Stimulated activated CD4-positive, alpha-beta T cell treated with anti-CD3 and anti-CD28 coated beads, TNF-alpha, amount 100 ng/mL, for 4 hours (primary cell): ENCODE measurements around the gene SMYD3.
"Not testable (repeated sequence)": the region's sequence is repeated elsewhere in the genome, so short reads cannot be mapped to it uniquely, and the experiment has no call there.

Experiments
- DNase-seq, 3 experiments: peaks; one replicate each; pipeline ENCODE4 v3.0.0-alpha.2; 2020; ENCODE audit warnings: low read depth in 3 of 3

The SMYD3 gene

DNA sequence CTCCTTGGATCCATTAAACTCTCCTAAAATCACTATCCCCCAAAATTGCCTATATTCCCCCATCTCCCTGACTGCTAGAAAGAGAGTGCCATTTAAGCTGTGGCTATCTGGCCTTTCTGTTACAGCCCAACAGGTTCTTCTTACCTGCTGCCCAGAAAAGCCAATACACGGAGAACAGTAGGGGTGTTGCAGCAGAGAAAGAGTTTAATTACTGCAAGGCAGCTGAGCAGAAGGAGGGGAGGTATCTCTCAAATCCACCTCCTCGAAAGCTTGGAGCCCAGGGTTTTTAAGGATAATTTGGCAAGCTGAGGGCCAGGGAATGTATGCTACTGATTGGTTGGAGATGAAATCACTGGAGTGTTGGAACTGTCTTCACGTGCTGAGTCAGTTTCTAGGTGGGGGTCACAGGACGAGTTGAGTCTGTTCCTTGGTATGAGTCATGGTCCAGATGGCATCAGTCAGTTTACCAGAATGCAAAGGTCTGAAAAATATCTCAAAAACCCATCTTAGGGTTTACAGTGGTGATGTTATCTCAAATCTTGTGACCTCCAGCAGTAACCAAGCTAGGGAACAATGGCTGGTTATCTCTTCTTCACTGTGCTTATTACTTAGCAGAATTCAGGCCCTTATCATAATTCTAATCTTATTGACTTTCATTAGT lies 89.8 kb downstream of the SMYD3 start:
- no peak for DNase-seq

DNA sequence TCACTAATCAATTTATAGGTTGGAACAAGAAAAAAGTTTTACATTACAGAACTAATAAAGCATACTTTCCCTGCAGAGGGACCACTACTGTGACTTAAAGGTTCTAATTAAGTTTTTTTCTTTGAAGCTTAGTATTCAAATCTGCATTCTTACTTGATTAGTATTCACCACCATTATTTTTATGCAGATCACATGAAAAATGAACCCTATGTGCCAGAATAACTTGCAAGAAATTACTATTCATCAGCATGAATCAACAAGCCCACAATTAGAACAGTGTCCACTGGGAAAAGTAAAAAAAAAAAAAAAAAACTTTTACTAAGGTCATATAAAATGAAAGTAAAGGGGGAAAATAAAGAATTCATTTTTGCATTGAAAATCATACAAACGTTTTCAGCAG lies 90.8 kb downstream of the SMYD3 start:
- DNase-seq = no peak

DNA sequence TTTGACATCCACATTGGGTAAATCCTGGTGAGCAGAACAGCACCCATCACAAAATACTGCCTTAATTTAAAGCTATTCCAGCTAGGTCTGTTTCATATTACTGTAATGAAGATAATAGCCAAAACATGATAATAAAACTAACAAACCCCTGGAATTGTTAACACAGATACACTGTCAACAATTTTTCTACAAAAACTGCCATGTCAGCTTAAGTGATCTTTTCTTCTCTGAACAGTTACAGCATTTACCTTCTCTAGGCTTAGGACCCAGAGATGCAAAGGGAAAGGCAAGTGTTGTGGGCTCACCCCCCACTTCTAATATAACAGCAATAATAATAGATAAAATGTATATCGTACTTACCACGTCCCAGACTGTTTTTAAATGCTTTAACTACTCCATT lies 92.1 kb downstream of the SMYD3 start:
- no peak for DNase-seq

DNA sequence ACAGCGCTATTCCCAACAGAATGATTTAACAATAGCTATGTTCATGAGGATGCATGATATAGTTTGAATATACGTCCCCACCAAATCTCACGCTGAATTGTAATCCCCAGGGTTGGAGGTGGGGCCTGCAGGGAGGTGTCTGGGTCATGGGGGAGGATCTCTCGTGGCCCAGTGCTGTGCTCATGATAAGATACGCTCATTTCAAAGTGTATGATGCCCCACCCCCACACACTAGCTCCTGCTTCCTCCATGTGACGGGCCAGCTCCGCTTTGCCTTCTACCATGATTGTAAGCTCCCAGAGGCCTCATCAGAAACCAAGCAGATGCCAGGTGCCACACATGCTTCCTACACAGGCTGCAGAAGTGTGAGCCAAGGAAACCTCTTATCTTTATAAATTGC lies 93.6 kb downstream of the SMYD3 start:
- no peak for DNase-seq

DNA sequence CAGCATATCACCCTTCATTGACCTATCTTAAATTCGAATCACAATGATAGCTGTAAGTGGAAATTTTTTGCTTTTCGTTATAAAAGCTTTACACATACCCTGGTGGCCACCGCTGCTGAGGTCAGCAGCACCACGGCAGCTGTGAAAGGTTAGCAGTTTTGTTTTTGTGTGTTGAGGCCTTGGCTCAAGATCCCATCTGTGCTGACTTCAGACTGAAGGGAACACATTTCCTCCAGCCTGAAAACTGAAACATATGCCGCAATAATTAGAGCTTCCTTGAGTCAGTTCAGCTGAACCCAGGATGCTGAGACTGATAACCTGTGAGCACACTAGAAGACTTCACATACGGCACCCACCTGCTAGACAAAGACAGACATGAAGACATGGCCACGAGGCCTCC lies 103.0 kb downstream of the SMYD3 start:
- DNase-seq = no peak

DNA sequence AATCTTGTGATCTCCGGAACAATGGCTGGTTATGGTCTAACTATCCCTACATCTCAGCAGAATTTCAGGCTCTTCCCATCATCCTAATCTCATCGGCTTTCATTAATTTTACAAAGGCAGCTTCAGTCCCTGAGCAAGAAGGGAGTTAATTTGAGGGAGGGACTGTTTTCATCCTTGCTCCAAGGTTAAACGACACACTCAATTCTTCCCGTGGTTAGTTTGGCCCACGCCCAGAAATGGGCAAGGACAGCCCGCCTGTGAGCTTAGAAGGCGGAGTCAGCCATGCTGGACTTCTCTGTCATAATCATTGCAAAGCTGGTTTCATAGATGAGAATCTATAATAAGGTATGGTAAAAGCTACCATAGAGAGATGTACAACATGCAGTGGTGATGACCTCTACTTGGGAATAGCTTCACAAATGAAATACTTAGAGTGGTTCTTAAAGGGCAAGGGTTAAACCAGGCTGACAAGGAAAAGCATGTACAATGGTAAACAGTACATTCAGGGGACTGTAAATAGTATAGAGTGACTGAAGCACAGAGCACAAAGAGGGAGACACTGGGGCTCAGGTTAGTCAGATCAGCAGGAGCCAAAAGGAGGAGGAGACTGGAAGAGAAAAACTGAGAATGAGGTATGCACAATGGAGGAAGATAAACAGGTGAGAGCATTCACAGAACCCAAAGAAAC lies 108.8 kb downstream of the SMYD3 start:
- no peak for DNase-seq

DNA sequence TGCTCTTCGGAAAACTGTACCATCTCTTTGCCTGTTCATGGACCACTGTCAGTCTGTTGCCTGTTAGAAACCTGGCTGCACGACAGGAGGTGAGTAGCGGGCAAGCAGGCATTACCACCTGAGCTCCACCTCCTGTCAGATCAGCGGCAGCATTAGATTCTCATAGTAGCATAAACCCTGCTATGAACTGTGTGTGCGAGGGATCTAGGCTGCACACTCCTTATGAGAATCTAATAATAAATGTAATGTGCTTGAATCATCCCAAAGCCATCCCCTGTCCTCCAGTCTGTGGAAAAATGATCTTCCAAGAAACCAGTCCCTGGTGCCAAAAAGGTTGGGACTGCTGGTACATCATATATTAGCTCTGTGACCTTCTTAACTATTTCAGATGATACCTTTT lies 110.0 kb downstream of the SMYD3 start:
- DNase-seq = no peak

DNA sequence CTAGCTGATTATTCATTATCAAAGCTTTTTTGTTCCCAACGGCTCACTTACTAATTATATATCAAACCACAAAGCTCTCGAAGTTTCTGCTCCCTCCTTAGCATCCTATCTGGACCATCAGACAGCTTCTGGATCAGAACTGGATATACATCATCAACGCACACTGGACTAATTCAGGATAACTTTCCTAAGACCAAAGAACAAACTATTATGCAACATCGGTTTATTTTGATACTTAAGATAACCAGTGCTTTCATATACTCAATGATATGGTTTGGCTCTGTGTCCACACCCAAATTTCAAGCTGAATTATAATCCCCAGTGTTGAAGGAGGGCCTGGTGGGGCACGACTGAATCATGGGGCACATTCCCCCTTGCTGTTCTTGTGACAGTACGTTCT lies 110.8 kb downstream of the SMYD3 start:
- DNase-seq = no peak

DNA sequence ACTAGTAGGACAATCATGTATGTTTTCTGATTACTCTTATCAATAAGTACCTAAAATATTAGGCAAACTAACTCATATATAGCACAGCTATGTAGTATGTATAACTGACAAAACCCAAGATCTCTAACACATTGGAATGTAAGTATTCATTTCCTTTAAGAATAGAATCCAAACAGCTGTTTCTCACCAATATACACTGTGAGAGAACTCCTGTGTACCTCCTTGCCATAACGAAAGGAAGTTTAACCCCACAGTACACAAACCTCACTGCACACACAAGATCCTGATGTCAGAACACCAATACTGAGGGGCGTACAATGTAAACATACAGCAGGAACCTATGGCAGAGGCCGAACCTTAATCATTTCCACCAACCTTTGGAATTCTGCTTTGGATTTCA lies 113.0 kb downstream of the SMYD3 start:
- no peak for DNase-seq

DNA sequence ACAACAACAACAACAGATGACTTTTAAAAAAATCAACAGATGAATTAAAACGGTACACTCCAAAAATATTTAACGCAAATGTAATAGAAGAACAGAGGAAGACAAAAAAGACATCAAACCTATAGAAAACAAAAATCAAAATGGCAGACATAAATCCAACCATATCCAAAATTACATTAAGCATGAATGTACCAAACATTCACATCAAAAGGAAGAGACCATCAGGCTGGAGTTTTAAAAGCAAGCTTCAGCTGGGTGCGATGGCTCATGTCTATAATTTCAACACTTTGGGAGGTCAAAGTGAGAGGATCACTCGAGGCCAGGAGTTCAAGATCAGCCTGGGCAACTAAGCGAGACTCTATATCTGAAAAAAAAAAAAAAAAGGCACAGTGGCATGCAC lies 116.2 kb downstream of the SMYD3 start:
- no peak for DNase-seq

DNA sequence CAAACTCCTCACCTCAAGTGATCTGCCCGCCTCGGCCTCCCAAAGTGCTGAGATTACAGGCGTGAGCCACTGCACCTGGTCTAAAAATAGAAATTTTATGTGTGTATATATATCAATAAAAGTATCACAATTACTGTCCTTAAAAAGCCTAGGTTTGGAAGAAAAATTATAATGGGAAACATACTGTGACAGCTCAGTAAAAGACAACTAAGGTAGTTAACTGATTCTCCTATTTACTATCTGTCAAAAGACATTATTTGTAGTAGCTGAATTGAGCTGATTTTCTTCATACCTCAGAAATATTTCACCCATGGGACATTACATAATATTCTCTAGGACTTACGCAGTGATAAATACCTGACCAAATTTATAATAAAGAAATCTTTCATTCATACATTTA lies 122.5 kb downstream of the SMYD3 start:
- no peak for DNase-seq

DNA sequence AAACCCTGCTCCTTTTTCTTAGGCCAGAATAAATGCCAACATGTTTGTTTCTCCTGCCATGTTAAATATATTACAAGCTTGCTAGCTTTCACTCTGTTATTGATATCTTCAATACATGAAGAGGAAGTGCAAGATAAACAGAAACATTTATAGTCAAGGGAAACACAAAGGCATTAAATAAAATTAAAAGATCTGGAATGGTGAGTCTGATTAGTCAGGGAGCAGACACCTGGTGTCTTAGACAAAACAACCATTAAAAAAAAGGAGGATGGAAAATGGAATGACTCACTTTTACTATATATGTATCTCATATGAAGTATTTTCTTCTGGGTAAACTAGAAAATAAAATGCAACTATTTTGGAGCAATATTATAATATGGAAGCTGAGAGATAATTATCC lies 123.3 kb downstream of the SMYD3 start:
- DNase-seq = no peak

DNA sequence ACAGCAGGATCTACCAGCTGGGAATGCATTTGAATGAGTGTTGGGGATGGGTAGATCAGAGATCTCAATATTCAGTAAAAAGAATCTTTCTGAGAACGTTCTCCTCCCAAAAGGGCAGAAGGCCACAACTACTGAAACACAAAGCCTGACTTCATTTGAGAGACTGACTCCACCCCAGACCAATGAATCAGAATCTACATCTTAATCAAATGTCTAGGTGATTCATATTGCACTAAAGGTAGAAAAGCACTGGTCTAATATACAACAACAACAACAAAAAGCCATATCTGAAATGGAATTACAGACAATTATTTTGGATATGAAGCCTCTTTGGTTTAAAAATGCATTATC lies 123.9 kb downstream of the SMYD3 start:
- no peak for DNase-seq

DNA sequence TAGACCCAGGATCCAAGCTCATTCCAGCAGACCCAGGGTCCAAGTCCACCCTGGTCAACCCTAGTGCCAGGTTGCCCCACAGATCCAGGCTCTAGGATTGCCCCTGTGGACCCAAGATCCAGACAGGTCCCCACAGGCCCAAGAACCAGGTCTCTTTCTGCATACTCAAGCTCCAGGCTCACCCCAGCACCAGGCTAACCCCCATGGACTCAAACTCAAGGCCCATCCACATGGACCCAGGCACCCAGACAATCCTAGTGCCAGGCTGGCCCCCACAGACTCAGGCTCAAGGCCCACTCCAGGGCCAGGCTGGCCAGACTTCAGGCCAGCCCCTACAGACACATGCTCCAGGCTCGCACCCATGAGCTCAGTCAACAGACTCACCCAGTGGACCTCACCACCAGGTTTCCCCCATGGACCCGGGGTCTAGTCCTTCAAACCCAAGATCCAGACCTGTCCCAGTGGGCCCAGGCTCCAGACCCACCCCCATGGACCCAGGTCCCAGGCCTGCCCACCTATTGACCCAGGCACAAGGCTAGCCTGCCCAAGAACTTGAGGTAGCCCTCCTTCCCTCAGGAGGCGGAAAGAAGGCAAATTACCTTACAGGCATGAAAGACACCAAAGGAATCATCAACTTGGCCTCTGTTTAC lies 124.4 kb downstream of the SMYD3 start:
- no peak for DNase-seq

DNA sequence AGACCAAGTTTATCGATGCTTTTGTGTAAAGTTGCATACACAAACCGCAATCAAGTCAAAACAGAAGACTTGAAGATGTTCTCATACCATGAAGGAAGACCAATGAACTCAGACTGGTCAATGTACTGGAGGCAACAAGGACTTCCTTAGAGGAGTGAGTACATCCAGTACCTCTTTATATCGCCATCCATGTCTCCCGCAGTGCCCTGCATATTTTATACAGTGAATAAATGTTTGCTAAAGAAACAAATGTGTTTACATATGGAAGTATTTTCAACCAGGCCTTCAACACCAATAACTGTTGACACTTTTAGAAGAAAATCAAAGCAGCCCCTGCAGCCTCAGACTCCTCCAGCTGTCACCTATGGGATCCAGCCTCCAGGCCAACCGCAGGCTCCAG lies 125.6 kb downstream of the SMYD3 start:
- no peak for DNase-seq

DNA sequence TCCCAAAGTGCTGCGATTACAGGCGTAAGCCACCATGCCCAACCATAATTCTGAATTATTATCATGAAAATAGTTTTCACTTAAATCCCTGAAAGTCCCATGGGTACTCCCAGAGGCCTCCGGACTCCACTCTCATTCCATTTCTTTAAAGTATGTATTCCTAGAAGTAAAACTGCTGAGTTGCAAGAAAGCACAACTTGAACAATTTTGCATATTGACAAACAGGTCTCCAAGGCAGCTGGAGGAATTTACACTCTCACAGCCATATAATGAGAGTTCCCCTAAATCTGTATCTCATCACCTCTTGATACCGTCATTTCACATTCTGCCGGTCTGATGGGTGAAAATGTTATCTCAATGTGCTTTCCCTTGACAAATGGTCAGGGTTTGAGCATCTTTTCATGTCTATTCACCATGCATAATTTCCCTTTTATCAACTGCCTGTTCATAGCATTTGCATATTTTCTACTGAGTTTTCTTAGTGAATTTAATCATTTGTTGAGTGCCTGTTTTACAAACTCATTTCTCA lies 129.4 kb downstream of the SMYD3 start:
- no peak for DNase-seq

DNA sequence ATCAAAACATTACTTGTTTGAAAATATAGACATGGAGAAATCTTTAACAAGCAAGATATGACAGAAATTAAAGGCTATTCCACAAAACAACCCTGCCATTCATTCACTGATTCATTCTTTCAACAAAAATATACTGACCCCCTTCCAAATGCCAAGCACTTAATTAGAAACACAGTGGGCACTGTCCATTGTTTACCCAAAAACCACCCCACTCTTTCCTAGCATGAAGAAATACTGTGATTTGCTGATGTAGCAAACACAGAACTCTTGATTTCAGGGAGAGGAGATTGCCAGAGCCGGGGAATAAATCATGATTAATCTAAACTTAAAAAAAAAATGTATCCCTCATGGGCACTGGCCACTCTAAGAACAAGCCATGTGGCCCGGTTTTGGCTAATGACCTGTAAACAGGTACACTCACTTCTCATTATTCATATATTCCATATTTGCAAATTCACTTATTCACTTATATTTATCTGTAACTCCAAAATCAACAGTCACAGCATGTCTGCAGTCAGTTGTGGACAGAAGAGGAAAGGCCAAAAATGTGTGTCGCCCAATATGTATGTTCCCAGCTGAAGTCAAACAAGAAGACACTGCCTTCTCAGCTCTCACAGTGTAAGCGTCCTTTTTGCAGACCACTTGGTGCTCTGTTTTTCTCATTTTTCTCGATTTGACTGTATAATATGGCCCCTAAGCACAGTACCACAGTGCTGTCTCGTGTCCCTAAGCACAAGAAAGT lies 133.1 kb downstream of the SMYD3 start:
- DNase-seq = no peak

DNA sequence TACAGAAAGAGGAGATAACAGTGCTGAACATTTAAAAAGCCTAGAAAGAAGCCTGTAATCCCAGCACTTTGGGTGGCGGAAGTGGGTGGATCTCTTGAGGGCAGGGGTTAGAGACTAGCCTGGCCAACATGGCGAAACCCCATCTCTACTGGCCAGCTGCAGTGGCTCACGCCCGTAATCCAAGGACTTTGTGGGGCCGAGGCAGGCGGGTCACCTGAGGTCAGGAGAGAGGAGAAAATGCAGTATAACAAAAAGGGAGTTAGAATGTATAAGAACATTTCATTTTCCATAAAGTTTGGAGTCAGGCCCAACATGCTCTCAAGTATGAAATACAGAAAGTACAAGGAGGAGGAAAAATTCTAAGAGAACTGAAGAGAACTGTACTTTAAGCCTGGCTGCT lies 134.5 kb downstream of the SMYD3 start:
- DNase-seq = no peak

DNA sequence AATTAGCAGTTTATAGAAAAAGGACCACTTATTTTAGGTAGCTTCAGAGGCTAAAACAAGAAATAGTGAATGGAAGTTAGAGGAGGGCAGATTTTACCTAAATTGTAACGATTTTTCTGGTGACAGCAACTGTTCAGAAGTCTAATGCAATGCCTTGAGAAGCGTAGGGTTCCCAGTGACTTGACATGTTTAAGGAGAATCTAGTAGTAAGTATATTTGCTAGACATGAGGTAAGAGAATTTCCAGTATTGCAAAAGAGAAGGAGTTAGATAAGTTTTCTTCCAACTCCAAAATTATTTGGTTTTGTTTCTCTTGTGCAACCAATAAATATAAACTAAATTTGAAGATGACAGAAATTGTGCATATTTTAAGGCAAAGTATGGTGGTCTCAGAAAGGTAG lies 140.0 kb downstream of the SMYD3 start:
- no peak for DNase-seq

DNA sequence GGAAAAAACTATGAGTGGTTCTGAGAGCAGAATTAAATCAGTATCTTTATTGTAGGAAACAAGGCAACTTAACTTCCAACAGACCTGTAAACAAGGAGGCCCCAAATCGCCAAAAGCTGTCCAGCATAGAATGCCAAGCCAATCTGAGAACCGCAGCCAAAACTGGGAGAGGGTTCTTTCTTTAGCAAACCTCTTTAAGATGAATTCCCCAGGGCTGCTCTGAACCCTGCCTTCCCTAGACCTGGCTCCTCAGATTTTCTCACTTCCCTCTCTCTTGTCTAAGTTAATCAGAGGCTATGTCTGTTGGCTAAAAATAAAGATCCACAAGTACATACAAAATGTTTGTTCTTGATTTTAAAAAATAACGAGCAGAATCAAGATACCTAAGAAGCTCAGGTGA lies 141.4 kb downstream of the SMYD3 start:
- no peak for DNase-seq

DNA sequence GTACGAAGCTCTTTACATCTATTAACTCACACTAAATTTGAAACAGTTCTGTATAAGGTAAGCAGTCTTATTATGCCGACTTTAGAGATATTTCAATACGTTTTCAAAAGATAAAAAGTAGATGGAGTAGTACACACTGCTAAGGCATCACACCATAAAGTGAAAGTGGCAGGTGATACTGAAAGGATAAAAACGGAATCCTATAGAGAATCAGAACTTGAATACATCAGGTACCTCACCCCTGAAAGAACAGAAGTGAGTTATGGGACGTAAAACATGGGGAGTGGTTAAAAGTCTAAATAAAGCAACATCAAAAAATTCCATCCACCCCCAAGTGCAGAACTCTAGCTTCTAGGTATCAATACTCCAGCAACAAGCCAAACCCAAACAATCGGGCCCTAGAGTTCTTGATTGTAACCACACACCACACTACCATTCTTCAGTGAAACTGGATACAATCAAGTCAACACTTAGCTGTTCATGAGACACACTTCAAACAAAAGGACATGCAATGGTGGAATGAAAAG lies 142.6 kb downstream of the SMYD3 start:
- no peak for DNase-seq

DNA sequence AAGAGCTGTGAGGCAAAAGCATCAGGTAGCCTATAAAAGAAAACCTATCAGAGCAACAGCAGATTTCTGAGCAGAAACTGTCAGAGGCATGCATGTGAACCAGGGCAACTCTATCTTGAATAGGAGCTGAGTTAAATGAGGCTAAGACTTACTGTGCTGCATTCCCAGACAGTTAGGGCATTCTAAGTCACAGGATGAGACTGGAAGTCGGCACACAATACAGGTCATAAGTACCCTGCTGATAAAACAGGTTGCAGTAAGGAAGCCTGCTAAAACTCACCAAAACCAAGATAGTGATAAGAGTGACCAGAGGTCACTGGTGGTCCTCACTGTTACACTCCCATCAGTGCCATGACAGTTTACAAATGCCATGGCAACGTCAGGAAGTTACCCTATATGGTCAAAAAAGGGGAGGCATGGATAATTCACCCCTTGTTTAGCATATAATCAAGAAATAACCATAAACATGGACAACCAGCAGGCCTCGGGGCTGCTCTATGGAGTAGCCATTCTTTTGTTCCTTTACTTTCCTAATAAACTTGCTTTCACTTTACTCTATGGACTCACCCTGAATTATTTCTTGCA lies 150.0 kb downstream of the SMYD3 start:
- DNase-seq = not testable (repeated sequence)
